Progenitor cell of endocrine pancreas (in vitro differentiated cells): ENCODE measurements around the gene CDH20. TPM values are rescaled to one million over a fixed set of nuclear protein-coding genes. Genes with fewer than 3 reads are reported as not detected.

Experiments
- DNase-seq: peaks from one replicate; pipeline ENCODE4 v3.0.0; 2021; ENCODE audit warnings: low spot score; ENCODE audit not compliant: unreplicated experiment
- H3K27ac Mint-ChIP-seq: 2 replicates; pipeline ENCODE4 v1.8.0; 2021; ENCODE audit warnings: mild to moderate bottlenecking, moderate library complexity, mixed read lengths
- H3K27me3 Mint-ChIP-seq: 2 replicates; pipeline ENCODE4 v1.8.0; 2021; ENCODE audit warnings: mixed read lengths
- H3K36me3 Mint-ChIP-seq: 2 replicates; pipeline ENCODE4 v1.8.0; 2022; ENCODE audit warnings: mixed read lengths; ENCODE audit not compliant: insufficient read depth
- H3K4me1 Mint-ChIP-seq: 2 replicates; pipeline ENCODE4 v1.8.0; 2021; ENCODE audit warnings: low read depth, mixed read lengths
- H3K4me3 Mint-ChIP-seq: 2 replicates; pipeline ENCODE4 v1.8.0; 2021; ENCODE audit warnings: low read depth, mild to moderate bottlenecking, moderate library complexity, mixed read lengths
- H3K9me3 Mint-ChIP-seq: 2 replicates; pipeline ENCODE4 v1.8.0; 2021; ENCODE audit warnings: low read depth, mixed read lengths
- total RNA-seq: library from RNA; stranded (reverse); gene quantifications from 2 replicates; pipeline ENCODE4 v1.2.1, GENCODE V29; 2021
- TF ChIP-seq, protein P1 (sequence below): fragments of 200-600 bp; sonication (generic); IDR thresholded peaks from one replicate; pipeline ENCODE4 v1.5.0; 2021; ENCODE audit warnings: antibody characterized with exemption, mild to moderate bottlenecking; ENCODE audit not compliant: unreplicated experiment

CDH20 gene
- total RNA-seq, 1 donor from 2014 or later, result 0.65 TPM

GRCh38 chr18:61600422-61600821, 267.2 kb downstream of the CDH20 start:
- Mint-ChIP-seq H3K4me3 (no peak overlapping the region), H3K27me3 (peaks cover 17% of the 10 kb centered on the region), H3K4me1 (no peaks in the 10 kb centered on the region), H3K27ac (no peak overlapping the region), H3K36me3 (no peaks in the 10 kb centered on the region), H3K9me3 (no peaks in the 10 kb centered on the region)
- TF ChIP-seq, protein P1, sequence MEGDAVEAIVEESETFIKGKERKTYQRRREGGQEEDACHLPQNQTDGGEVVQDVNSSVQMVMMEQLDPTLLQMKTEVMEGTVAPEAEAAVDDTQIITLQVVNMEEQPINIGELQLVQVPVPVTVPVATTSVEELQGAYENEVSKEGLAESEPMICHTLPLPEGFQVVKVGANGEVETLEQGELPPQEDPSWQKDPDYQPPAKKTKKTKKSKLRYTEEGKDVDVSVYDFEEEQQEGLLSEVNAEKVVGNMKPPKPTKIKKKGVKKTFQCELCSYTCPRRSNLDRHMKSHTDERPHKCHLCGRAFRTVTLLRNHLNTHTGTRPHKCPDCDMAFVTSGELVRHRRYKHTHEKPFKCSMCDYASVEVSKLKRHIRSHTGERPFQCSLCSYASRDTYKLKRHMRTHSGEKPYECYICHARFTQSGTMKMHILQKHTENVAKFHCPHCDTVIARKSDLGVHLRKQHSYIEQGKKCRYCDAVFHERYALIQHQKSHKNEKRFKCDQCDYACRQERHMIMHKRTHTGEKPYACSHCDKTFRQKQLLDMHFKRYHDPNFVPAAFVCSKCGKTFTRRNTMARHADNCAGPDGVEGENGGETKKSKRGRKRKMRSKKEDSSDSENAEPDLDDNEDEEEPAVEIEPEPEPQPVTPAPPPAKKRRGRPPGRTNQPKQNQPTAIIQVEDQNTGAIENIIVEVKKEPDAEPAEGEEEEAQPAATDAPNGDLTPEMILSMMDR, result no peak
- DNase-seq, result no peak

DNA sequence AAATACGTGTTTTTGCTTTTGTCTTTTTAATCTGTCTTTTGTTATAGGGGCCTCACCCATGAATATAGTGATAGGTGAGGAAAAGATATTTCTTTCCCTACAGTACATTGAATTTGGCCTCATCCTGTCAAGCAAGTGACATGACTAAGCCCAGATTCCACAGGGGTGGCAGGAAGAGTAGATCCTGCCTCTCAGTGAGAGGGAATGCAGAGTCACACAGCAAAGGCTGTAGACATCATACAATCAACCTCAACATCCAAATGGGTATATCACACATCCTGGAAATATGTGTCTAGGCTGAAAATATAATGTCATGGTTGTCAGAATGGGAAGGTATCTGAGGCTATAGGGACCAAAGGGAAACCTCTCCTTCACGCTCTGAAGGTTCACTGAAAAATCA, 269.6 kb downstream of the CDH20 start:
- Mint-ChIP-seq H3K9me3 (no peaks in the 10 kb centered on the region), H3K27me3 (peaks cover 33% of the 10 kb centered on the region), H3K4me1 (peaks cover 6% of the 10 kb centered on the region), H3K4me3 (no peak overlapping the region), H3K36me3 (no peaks in the 10 kb centered on the region), H3K27ac (no peak overlapping the region)
- TF ChIP-seq, protein P1, result no peak
- no peak for DNase-seq
